Neuronal stem cell (in vitro differentiated cells): ENCODE measurements around the gene NRM.
"Not testable (repeated sequence)": the region's sequence is repeated elsewhere in the genome, so short reads cannot be mapped to it uniquely, and the experiment has no call there.

Source experiments
- DNase-seq: peaks from one replicate; pipeline ENCODE4 v3.0.0-alpha.2; 2013; ENCODE audit warnings: low spot score
- H2AFZ ChIP-seq: one replicate; pipeline ENCODE4 v1.6.1; 2013; ENCODE audit warnings: mild to moderate bottlenecking, low read length, inconsistent platforms
- H2AK5ac ChIP-seq: 2 replicates; pipeline ENCODE4 v1.6.1; 2013; ENCODE audit warnings: low read depth, mild to moderate bottlenecking, inconsistent platforms, low read length, moderate library complexity, mixed read lengths
- H2BK120ac ChIP-seq: 2 replicates; pipeline ENCODE4 v1.6.1; 2013; ENCODE audit warnings: low read depth, mild to moderate bottlenecking, inconsistent platforms, low read length, moderate library complexity, mixed read lengths
- H2BK12ac ChIP-seq: one replicate; pipeline ENCODE4 v1.6.1; 2013; ENCODE audit warnings: low read length, inconsistent platforms
- H2BK15ac ChIP-seq: 2 replicates; pipeline ENCODE4 v1.6.1; 2013; ENCODE audit warnings: mild to moderate bottlenecking, low read length, inconsistent platforms, mixed read lengths
- H2BK5ac ChIP-seq: one replicate; pipeline ENCODE4 v1.6.1; 2013; ENCODE audit warnings: inconsistent platforms, mild to moderate bottlenecking, low read length, moderate library complexity
- H3K14ac ChIP-seq: one replicate; pipeline ENCODE4 v1.6.1; 2013; ENCODE audit warnings: low read length, inconsistent platforms
- H3K18ac ChIP-seq: 2 replicates; pipeline ENCODE4 v1.6.1; 2013; ENCODE audit warnings: low read length, inconsistent platforms
- H3K23ac ChIP-seq: 2 replicates; pipeline ENCODE4 v1.6.1; 2013; ENCODE audit warnings: low read depth, mild to moderate bottlenecking, mixed read lengths, low read length, inconsistent platforms; ENCODE audit not compliant: poor library complexity
- H3K27ac ChIP-seq: replicated peaks from 3 replicates; pipeline ENCODE4 v1.5.1; 2013; ENCODE audit warnings: low read length, inconsistent platforms
- H3K27me3 ChIP-seq, 3 experiments: 2 replicates each; pipeline ENCODE4 v1.6.1; 2013; ENCODE audit warnings: low read length in 3 of 3, mild to moderate bottlenecking in 2 of 3, inconsistent platforms in 1 of 3, low read depth in 1 of 3, mixed read lengths in 1 of 3, moderate library complexity in 1 of 3; ENCODE audit not compliant: control insufficient read depth in 3 of 3, insufficient read depth in 3 of 3
- H3K36me3 ChIP-seq, 2 donors: replicated peaks in 1 of 2; 2 replicates each; pipeline ENCODE4 v1.6.1; 2013; ENCODE audit warnings: low read length in 2 of 2; ENCODE audit not compliant: control insufficient read depth in 2 of 2, insufficient read depth in 2 of 2
- H3K4ac ChIP-seq: 2 replicates; pipeline ENCODE4 v1.6.1; 2013; ENCODE audit warnings: inconsistent platforms, mild to moderate bottlenecking, low read length, moderate library complexity
- H3K4me1 ChIP-seq, 2 donors: 1 replicate in 1 of 2; 2 replicates in 1 of 2; pipeline ENCODE4 v1.6.1; 2013; ENCODE audit warnings: low read length in 2 of 2, low read depth in 1 of 2; ENCODE audit not compliant: control insufficient read depth in 2 of 2, insufficient read depth in 1 of 2
- H3K4me2 ChIP-seq: one replicate; pipeline ENCODE4 v1.6.1; 2013; ENCODE audit warnings: mild to moderate bottlenecking, low read length, inconsistent platforms; ENCODE audit not compliant: insufficient read depth, poor library complexity, severe bottlenecking
- H3K4me3 ChIP-seq, 2 donors: 2 replicates each; pipeline ENCODE4 v1.5.1; 2013; ENCODE audit warnings: low read length in 2 of 2, mild to moderate bottlenecking in 2 of 2, inconsistent platforms in 1 of 2, moderate library complexity in 1 of 2
- H3K79me1 ChIP-seq: one replicate; pipeline ENCODE4 v1.6.1; 2013; ENCODE audit warnings: low read depth, mild to moderate bottlenecking, inconsistent platforms, low read length, moderate library complexity
- H3K9ac ChIP-seq: one replicate; pipeline ENCODE4 v1.6.1; 2013; ENCODE audit warnings: mild to moderate bottlenecking, low read depth, low read length, inconsistent platforms; ENCODE audit not compliant: poor library complexity
- H3K9me3 ChIP-seq, 2 donors: replicated peaks in 1 of 2; 2 replicates each; pipeline versions ENCODE3 to v1.6.1; 2013; ENCODE audit warnings: low read length in 2 of 2, mild to moderate bottlenecking in 2 of 2, inconsistent platforms in 1 of 2, low read depth in 1 of 2, mixed read lengths in 1 of 2, moderate library complexity in 1 of 2; ENCODE audit not compliant: control insufficient read depth in 2 of 2, insufficient read depth in 1 of 2
- H4K8ac ChIP-seq: one replicate; pipeline ENCODE4 v1.6.1; 2013; ENCODE audit warnings: low read depth, mild to moderate bottlenecking, inconsistent platforms, low read length, moderate library complexity
- H4K91ac ChIP-seq: one replicate; pipeline ENCODE4 v1.6.1; 2013; ENCODE audit warnings: low read length, low read depth, mild to moderate bottlenecking, inconsistent platforms; ENCODE audit not compliant: poor library complexity
- WGBS, 2 donors: extraction: QIAGEN DNeasy Blood & Tissue Kit; methylation state at CpG; one replicate each; pipeline ENCODE4 v1.1.7; 2013; ENCODE audit warnings: missing lambda C conversion rate in 2 of 2, mixed read lengths in 1 of 2; ENCODE audit not compliant: insufficient read length in 2 of 2, insufficient replicate concordance in 1 of 2; ENCODE audit errors: extremely low coverage in 2 of 2; 5-methylcytosine and 5-hydroxymethylcytosine counted together

NRM gene

GRCh38 chr6:30722025-30722279, 31.2 kb upstream of the NRM start:
- H2AFZ ChIP-seq, DNase-seq: not testable (repeated sequence)
- H3K27ac ChIP-seq: peak overlapping the region; percentile 77

DNA sequence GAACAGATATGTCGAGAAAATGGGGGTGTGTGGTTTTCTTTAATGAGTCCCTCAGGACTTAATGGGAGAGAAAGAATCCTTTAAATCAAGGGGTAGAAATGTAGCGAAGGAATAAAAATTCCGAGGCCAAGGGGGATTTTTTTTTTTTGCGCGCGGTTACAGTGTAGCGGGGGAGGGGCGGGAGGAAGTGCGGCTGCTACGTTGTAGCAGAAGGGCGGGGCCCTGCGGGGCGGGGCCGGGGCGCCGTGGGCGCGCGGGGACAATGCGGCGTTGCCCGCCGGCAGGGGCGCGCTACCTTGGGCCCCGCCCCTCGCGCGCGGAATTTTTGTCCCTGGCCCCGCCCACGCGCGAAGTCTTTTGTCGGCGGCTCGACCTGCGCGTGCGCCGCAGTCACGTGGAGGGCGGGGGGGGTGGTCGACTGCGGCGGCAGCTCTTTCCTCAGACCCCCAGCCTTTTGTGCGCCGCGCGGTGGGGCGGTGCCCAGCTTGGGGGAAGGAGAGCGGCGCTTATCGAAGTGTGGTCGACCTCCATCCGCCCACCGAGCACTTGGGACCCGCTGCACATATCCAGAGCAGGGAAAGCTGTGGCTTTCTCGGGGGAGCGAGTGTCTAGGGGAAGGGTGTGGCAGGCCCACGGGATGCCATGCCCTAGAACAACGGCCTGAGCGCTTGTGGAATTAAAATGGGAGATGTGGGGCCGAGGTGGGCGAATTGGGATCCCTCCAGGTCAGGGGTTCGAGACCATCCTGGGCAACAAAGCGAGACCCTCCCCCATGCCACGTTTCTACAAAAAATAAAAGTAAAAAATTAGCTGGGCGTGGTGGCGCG, 30.6 kb upstream of the NRM start:
- H3K27ac ChIP-seq: peak overlapping the region; percentile 89
- H3K36me3 ChIP-seq: peaks cover 40 to 48% of the 10 kb centered on the region in 2 donors
- H2BK5ac ChIP-seq: peak overlapping the region; percentile 89
- H4K91ac ChIP-seq: no peak overlapping the region
- peak overlapping the region; percentile 69 for H3K4me2 ChIP-seq
- peak overlapping the region; percentile 50 for H3K14ac ChIP-seq
- no peaks in the 10 kb centered on the region for H3K9me3 ChIP-seq
- WGBS, 2 donors: no CpG with 5 or more reads among the region's 71 CpGs
- DNase-seq: peak; percentile 95
- H3K79me1 ChIP-seq: peaks cover 8% of the 10 kb centered on the region
- H2BK12ac ChIP-seq: no peak overlapping the region
- no peak overlapping the region for H2BK120ac ChIP-seq
- peak overlapping the region; percentile 87 for H3K23ac ChIP-seq
- H3K4me1 ChIP-seq: peaks cover 13 to 28% of the 10 kb centered on the region in 2 donors
- peak overlapping the region; percentile 90 for H3K18ac ChIP-seq
- H3K4ac ChIP-seq: no peak overlapping the region
- H3K27me3 ChIP-seq: no peaks in the 10 kb centered on the region
- H3K9ac ChIP-seq: peak overlapping the region; percentile 88
- H2AK5ac ChIP-seq: no peak overlapping the region
- no peak overlapping the region for H2AFZ ChIP-seq
- peak overlapping the region; percentile 89 to 98 for H3K4me3 ChIP-seq
- peak overlapping the region; percentile 26 for H4K8ac ChIP-seq
- peak overlapping the region; percentile 73 for H2BK15ac ChIP-seq

More at GRCh38 chr6:30722025-30722279, 31.2 kb upstream of the NRM start:
- not testable (repeated sequence) for H4K91ac ChIP-seq, H2BK120ac ChIP-seq, H3K79me1 ChIP-seq, H2AK5ac ChIP-seq, H3K27me3 ChIP-seq, H2BK12ac ChIP-seq, H2BK15ac ChIP-seq, H3K9me3 ChIP-seq, H3K4ac ChIP-seq, H4K8ac ChIP-seq
- peak overlapping the region; percentile 90 for H3K18ac ChIP-seq
- peaks cover 11 to 24% of the 10 kb centered on the region in 2 donors for H3K4me1 ChIP-seq
- peak overlapping the region; percentile 50 for H3K14ac ChIP-seq
- H3K9ac ChIP-seq: peak overlapping the region; percentile 88
- whole genome bisulfite sequencing, 2 donors: no CpG with 5 or more reads among the region's 10 CpGs
- H3K4me2 ChIP-seq: peak overlapping the region; percentile 69
- peak overlapping the region; percentile 87 for H3K23ac ChIP-seq
- peak overlapping the region; percentile 89 for H2BK5ac ChIP-seq
- H3K36me3 ChIP-seq: peaks cover 40 to 53% of the 10 kb centered on the region in 2 donors
- peak overlapping the region; percentile 88 to 98 for H3K4me3 ChIP-seq

GRCh38 chr6:30720738-30721197, 30.0 kb upstream of the NRM start:
- Histone ChIP-seq H3K36me3 (peaks cover 36 to 43% of the 10 kb centered on the region in 2 donors), H3K14ac (no peak overlapping the region), H3K27ac (peak overlapping the region; percentile 89), H3K4me2 (peak overlapping the region; percentile 26), H3K18ac (peak overlapping the region; percentile 3), H3K27me3 (no peaks in the 10 kb centered on the region), H3K4me3 (peak overlapping the region; percentile 89 to 98), H3K9ac (peak overlapping the region; percentile 78), H2BK15ac (no peak overlapping the region), H4K8ac (no peak overlapping the region), H2AK5ac (peak overlapping the region; percentile 1), H3K79me1 (peaks cover 8% of the 10 kb centered on the region), H2BK5ac (no peak overlapping the region), H4K91ac (no peak overlapping the region), H2BK12ac (no peak overlapping the region), H3K4me1 (peaks cover 15 to 30% of the 10 kb centered on the region in 2 donors), H3K9me3 (no peaks in the 10 kb centered on the region), H3K4ac (no peak overlapping the region), H2BK120ac (no peak overlapping the region), H2AFZ (no peak overlapping the region), H3K23ac (no peak overlapping the region)
- DNase-seq: no peak
- no CpG with 5 or more reads among the region's 29 CpGs for WGBS, 2 donors
